Neural cell (in vitro differentiated cells): ENCODE results near the gene NECAB3.

Experiments
- EP300 ChIP-seq: fragments of 450-650 bp; conservative IDR thresholded peaks from 2 replicates; pipeline ENCODE4 v1.6.1; 2014; ENCODE audit warnings: antibody characterized with exemption, mild to moderate bottlenecking, moderate library complexity; ENCODE audit not compliant: poor library complexity, severe bottlenecking
- MXI1 ChIP-seq: fragments of 450-650 bp; conservative IDR thresholded peaks from 2 replicates; pipeline ENCODE4 v1.6.1; 2014; ENCODE audit warnings: antibody characterized with exemption, mild to moderate bottlenecking; ENCODE audit not compliant: poor library complexity, severe bottlenecking
- RAD21 ChIP-seq: fragments of 450-650 bp; conservative IDR thresholded peaks from 2 replicates; pipeline ENCODE4 v1.6.1; 2014; ENCODE audit warnings: antibody characterized with exemption, mild to moderate bottlenecking, moderate library complexity
- SMC3 ChIP-seq: fragments of 450-650 bp; conservative IDR thresholded peaks from 2 replicates; pipeline ENCODE4 v1.6.1; 2014; ENCODE audit warnings: antibody characterized with exemption, mild to moderate bottlenecking, moderate library complexity; ENCODE audit not compliant: poor library complexity
- TF ChIP-seq, protein P1 (sequence below): fragments of 450-650 bp; IDR thresholded peaks from 2 replicates; pipeline ENCODE4 v1.5.1; 2014; ENCODE audit warnings: antibody characterized with exemption, mild to moderate bottlenecking, moderate library complexity; ENCODE audit not compliant: poor library complexity, severe bottlenecking

DNA sequence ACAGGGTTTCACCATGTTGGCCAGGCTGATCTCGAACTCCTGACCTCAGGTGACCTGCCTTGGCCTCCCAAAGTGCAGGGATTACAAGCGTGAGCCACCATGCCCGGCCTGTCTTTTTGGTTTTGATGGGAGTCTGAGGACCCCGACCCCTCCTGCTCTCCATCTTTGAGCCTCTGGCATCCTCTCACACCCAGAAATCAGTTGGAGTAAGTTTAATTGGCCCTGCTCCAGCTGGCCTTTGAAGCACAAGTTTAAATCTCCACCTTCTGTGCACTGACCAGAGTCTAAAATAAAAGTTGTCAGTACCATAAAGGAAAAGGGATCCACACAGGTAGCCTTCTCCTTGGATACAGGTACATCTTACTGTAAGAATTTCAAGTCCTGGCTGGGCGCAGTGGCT, 28.0 kb downstream of the NECAB3 start:
- TF ChIP-seq, protein P1, sequence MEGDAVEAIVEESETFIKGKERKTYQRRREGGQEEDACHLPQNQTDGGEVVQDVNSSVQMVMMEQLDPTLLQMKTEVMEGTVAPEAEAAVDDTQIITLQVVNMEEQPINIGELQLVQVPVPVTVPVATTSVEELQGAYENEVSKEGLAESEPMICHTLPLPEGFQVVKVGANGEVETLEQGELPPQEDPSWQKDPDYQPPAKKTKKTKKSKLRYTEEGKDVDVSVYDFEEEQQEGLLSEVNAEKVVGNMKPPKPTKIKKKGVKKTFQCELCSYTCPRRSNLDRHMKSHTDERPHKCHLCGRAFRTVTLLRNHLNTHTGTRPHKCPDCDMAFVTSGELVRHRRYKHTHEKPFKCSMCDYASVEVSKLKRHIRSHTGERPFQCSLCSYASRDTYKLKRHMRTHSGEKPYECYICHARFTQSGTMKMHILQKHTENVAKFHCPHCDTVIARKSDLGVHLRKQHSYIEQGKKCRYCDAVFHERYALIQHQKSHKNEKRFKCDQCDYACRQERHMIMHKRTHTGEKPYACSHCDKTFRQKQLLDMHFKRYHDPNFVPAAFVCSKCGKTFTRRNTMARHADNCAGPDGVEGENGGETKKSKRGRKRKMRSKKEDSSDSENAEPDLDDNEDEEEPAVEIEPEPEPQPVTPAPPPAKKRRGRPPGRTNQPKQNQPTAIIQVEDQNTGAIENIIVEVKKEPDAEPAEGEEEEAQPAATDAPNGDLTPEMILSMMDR, result no peak
- no peak for TF ChIP-seq SMC3
- TF ChIP-seq EP300, result no peak
- no peak for TF ChIP-seq MXI1
- TF ChIP-seq RAD21, result no peak
